NCI-H1092 treated with DMSO at 0.1 percent for 48 hours (cell line): ENCODE measurements around the gene DVL2.

Source experiments
- DNase-seq: peaks from one replicate; lab custom pipeline; 2025; lab: John Stamatoyannopoulos, UW

The DVL2 gene

GRCh38 chr17:7219229-7219811 lies 15.0 kb downstream of the DVL2 start:
- DNase-seq: no peak

GRCh38 chr17:7218758-7219157 lies 15.6 kb downstream of the DVL2 start:
- no peak for DNase-seq

GRCh38 chr17:7218166-7218565 lies 16.2 kb downstream of the DVL2 start:
- no peak for DNase-seq

GRCh38 chr17:7217113-7217987 lies 17.0 kb downstream of the DVL2 start:
- no peak for DNase-seq

- no peak for DNase-seq
Measured at GRCh38 chr17:7216242-7217112, 17.8 kb downstream of the DVL2 start.

- no peak for DNase-seq
Measured at GRCh38 chr17:7215652-7216180, 18.6 kb downstream of the DVL2 start.

- DNase-seq: no peak
Measured at GRCh38 chr17:7215136-7215638, 19.1 kb downstream of the DVL2 start.

GRCh38 chr17:7214300-7215135 lies 19.8 kb downstream of the DVL2 start:
- peak; percentile 93 for DNase-seq

- DNase-seq: peak; percentile 93
Measured at GRCh38 chr17:7213895-7214299, 20.4 kb downstream of the DVL2 start.

- no peak for DNase-seq
Measured at GRCh38 chr17:7211491-7212273, 22.6 kb downstream of the DVL2 start.

GRCh38 chr17:7208754-7209460 lies 25.4 kb downstream of the DVL2 start:
- no peak for DNase-seq

GRCh38 chr17:7208027-7208571 lies 26.2 kb downstream of the DVL2 start:
- DNase-seq: no peak

- no peak for DNase-seq
Measured at GRCh38 chr17:7207120-7208001, 27.0 kb downstream of the DVL2 start.

GRCh38 chr17:7205561-7205960 lies 28.8 kb downstream of the DVL2 start:
- no peak for DNase-seq

GRCh38 chr17:7204828-7205461 lies 29.4 kb downstream of the DVL2 start:
- peak; percentile 83 for DNase-seq

GRCh38 chr17:7204336-7204735 lies 30.0 kb downstream of the DVL2 start:
- DNase-seq: peak; percentile 25

- DNase-seq: no peak
Measured at GRCh38 chr17:7203391-7203790, 30.9 kb downstream of the DVL2 start.
